ENCODE results near the gene QRSL1.
A peak's percentile ranks its signal among the peaks of the same experiment; 100 is the strongest.
"Not testable (repeated sequence)": the region's sequence is repeated elsewhere in the genome, so short reads cannot be mapped to it uniquely, and the experiment has no call there.

Gene QRSL1

GRCh38 chr6:106629103-106629858 lies at the start of gene QRSL1, which contains the start of gene RTN4IP1:
TSS of gene QRSL1 (plus strand) at chr6:106629578. CDS start at chr6:106629682, 104 bp downstream.
TSS of gene RTN4IP1 (minus strand) at chr6:106629498. CDS start at chr6:106629021, 477 bp downstream.
- DNase-seq (ENCODE audit: low spot score): peak; percentile 99

DNA sequence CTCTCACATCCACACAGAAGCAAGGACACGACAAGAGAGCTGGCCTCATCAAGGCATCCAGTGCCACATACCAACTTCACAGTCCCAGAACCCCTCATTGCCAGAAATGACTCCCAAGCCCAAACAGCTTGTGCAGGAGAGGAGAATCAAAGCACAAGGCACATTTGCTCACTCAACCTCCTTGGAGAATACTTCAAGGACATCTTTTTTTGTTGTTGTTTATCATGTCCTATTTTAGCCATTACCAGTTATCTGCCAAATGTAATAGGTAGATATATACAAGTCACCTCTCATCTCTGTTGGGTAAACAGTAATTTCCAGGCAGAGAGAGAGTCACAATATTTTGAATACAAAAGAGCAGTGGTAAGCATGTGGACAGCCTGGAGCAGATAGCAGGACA lies 47.9 kb upstream of the QRSL1 start:
- DNase-seq (ENCODE audit: low spot score): no peak

DNA sequence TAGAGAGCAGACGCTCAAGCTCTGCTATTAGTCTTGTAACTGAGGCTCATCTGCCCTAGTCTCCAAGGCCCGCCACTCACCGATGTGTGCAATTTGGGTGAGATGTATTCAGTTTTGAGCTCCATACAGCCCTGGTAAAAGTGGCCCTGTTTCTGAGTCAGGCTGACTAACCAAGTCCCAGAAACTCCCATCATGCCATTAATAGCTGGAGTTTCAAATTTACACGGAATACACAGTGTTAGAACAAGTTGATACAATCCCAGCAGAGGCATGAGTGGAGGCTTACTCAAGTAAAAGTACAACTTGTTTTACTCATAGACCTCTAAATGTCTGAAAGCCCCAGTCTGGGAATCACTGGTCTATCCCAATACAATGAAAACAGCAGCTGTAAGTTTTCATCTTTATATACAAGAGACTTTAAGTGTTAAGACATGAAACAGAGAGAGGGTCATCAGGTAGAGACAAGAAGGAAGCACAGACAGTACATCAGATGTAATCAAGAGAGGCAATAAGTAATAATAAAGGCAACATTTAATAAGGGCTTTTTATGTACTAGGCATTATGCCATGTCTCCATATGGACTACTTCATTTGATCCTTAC lies 42.5 kb upstream of the QRSL1 start:
- DNase-seq (ENCODE audit: low spot score): no peak

DNA sequence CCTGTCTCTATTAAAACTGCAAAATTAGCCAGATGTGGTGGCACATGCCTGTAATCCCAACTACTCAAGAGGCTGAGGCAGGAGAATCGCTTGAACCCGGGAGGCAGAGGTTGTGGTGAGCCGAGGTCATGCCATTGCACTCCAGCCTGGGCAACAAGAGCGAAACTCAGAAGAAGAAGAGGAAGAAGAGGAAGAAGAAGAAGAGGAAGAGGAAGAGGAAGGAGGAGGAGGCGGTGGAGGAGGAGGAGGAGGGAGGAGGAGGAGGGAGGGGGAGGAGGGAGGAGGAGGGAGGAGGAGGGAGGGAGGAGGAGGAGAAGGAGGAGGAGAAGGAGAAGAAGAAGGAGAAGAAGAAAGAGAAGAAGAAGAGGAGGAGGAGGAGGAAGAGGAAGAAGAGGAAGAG lies 40.4 kb upstream of the QRSL1 start:
- DNase-seq (ENCODE audit: low spot score): not testable (repeated sequence)

DNA sequence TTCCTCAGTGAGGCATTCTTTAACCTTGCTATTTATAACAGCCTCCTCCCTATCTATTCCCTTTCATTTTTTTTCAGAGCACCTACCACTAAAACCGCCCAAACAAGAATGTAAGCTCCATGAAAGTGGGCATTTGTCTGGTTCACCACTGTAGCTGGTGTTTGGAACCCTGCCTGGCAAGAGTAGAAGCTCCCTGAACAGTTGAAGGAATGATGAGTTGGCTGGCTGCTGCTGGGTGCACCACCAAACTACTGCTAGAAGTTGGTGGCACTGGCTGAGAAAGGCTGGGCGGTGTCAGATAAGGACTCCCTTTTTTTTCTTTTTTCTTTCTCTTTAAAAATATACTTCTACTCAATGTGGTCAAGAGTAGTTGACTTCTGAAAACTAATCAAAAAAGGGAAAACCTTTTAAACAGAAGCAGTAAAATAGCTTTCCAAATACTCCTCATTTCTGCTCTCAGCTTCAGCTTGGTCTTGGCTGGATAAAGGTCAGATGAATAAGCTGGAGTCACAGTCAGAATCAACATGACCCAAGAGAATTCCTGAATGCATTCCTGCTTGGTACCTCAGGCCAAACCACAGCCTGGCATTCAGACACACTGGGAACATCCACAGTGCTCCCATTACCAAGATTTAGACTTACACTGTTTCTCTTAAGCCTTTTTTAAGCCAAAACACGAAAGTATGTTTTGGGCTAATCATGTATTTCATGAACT lies 38.1 kb upstream of the QRSL1 start:
- DNase-seq (ENCODE audit: low spot score): no peak

- DNase-seq (ENCODE audit: low spot score): no peak
Observed at GRCh38 chr6:106599440-106599839, 29.9 kb upstream of the QRSL1 start.

DNA sequence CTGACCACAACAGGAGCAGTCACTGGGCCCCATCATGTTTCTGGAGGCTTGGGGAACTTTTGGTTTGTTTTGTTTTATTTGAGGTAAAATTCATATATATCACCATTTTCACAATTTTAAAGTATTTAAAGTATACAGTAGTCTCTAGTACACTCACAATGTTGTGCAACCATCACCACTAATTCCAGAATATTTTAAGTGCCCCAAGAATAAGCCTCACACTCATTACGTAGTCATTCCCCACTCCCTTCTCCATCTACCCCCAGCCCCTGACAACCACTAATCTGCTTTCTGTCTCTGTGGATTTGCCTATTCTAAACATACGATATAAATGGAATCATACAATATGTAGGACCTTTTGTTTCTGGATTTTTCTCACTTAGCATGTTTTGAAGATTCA lies 29.0 kb upstream of the QRSL1 start:
- DNase-seq (ENCODE audit: low spot score): no peak

DNA sequence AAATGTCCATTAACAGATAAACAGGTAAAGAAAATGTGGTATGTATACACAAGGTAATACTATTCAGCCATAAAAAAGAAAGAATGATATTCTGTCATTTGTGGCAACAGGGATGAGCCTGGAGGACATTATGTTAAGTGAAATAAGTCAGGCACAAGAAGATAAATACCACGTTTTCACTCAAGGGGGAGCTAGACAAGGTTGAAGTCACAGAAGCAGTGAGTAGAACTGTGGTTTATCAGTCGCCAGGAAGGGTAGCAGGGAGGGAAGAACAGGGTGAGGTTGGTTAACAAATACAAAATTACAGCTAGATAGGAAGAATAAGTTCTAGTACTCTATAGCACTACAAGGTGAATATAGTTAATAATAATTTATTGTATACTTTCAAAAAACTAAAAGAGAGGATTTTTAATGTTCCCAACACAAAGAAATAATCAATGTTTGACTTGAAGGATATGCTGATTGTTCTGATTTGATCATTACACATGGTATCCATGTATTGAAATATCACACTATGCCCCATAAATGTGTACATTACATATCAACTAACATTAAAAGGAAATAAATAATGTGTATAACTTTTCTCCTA lies 21.2 kb upstream of the QRSL1 start:
- DNase-seq (ENCODE audit: low spot score): peak; percentile 60

GRCh38 chr6:106609699-106610098 lies 19.7 kb upstream of the QRSL1 start:
- DNase-seq (ENCODE audit: low spot score): peak; percentile 50

DNA sequence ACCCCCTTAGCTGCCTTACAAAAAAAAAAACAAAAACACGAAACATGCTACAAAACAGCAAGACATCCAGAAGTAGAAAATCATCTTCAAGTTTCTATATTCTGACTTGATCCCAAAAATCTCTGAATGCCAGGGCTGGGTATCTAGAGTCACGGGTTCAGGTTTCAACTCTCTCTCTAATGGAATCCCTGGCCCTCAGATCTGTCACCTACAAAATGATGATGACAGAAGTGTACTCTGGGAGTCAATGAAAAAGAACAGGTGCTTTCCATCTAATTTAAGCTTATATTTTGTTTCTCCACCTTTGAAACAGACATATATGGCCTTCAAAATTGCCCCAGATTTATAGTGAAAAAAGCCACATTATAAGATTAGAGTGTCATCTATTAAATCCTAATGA lies 18.3 kb upstream of the QRSL1 start:
- no peak for DNase-seq (ENCODE audit: low spot score)

DNA sequence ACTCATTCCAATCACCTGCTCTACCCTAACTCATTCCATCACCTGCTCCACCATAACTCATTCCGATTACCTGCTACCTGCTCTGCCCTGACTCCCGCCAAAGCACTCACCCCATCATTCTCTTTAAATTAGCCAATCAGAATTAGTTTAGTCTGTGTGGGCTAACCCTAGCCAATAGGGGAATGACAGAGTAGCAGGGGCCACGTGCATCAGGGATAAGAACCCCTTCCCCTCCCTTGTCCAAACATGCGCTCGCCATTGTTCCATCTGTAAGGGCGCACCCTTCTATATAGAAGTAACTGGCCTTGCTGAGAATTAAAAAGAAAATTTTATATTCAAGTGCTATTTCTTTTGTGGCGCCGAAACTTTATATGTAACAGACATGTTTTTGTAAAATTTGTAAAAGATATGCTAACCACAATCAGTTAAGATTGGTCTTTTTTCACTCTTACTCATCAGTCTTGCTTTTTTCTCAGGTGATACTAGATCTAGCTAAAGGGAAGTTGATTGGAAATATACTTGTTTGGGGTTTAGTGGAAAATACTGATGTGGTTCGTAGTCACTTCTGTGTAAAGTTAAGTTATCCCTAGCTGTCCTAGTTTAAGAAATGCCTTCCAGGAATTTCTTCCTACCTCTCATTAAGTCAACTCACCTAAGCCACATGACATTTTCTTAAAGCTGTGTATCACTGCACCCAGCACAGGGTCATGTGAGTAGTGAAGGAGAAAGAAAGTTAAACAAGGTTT lies 16.5 kb upstream of the QRSL1 start:
- DNase-seq (ENCODE audit: low spot score): no peak

- DNase-seq (ENCODE audit: low spot score): no peak
Observed at GRCh38 chr6:106613590-106613989, 15.8 kb upstream of the QRSL1 start.

DNA sequence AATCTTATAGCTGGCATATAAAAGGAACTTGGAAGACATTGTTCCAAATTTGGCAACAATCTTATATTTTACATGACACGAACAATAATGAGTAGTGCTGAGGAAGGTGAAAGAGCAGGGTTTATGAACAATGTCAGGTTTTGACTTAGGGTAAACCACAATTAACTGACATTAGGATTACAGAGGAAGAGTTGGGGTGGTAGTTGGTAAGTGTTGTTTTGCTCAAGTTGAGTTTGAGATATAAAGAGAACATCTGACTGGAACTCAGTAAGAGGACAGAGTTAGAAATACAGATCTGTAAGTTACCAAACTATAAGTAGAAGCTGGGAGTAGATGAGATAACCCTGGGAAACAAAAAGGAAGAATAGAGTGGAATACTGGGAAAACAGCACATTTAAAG lies 15.2 kb upstream of the QRSL1 start:
- no peak for DNase-seq (ENCODE audit: low spot score)

DNA sequence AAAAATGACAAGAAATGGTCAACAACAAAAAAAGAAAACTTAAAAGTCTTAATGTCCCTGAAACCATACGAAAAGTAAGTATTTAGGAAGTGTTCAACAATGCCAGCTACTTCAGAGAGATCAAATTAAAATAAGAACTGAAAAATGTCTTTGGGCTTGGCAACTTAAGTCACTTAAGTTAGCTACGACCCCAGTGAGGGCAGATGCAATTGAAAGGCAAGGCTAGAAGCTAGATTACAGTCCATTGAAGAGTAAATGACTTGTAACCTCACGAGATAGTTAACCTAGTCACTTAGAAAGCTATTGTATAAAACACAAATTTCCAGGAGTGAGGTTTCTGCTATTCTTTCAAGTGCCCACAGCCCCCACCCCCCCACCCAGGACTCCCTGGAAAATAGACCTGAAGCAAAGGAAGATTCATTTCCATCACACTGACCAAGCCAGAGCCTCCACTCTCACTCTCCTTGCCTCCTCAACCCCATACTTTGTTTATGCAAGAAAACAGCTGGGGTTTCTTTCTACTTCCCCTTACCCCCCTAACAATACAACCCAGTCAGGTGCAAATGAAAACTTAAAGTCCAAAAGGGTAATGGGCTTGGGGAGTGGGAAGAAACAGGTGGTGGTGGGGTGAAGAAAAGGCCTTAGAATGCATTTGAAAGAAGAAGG lies 14.7 kb upstream of the QRSL1 start:
- DNase-seq (ENCODE audit: low spot score): peak; percentile 11

DNA sequence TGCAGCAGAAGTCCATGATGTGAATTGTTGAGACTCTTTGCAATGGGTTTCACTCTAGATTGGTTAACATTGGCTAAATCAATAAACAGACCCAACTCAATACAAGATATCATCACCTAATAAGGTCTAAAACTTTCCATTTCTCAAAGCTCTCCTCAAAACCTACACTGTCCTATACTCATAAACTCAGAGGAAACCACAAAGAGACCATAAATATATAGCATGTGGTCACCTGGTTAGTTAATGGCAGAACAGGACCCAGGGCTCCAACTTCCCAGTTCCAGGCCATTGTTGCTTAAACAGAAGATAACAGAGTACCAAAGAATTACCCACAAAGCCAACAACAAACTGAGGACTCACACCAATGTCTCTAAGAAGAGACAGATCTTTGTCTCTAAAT lies 12.1 kb upstream of the QRSL1 start:
- no peak for DNase-seq (ENCODE audit: low spot score)

GRCh38 chr6:106617857-106618256 lies 11.5 kb upstream of the QRSL1 start:
- DNase-seq (ENCODE audit: low spot score): no peak

GRCh38 chr6:106618324-106618723 lies 11.1 kb upstream of the QRSL1 start:
- no peak for DNase-seq (ENCODE audit: low spot score)

DNA sequence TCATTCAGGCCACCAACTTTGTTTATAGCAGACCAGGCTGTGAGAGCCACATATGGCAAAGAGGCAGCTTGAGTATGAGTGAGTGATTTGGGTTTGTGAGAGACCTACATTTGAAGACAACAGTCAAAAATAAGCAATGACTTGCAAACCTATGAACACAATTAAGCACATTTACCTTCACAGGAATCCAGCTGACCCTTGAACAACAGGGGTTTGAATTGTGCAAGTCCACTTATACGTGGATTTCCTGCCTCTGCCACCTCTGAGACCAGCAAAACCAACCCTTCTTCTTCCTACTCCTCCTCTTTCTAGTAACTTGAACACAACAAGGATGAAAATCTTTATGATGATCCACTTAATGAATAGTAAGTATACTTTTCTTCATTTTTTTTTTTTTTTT lies 10.2 kb upstream of the QRSL1 start:
- no peak for DNase-seq (ENCODE audit: low spot score)

GRCh38 chr6:106620931-106621672 lies 8.3 kb upstream of the QRSL1 start:
- no peak for DNase-seq (ENCODE audit: low spot score)

- no peak for DNase-seq (ENCODE audit: low spot score)
Observed at GRCh38 chr6:106622412-106622811, 7.0 kb upstream of the QRSL1 start.

DNA sequence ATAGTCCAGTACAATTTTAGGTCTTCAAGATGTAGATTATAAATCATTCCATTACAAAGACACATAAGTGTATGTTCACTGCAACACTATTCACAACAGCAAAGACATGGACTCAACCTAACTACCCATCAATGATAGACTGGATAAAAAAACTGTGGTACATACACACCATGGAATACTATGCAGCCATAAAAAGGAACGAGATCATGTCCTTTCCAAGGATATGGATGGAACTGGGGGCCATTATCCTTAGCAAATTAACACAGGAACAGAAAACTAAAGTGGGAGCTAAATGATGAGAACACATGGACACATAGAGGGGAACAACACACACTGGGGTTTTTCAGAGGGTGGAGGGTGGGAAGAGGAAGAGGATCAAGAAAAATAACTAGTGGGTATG lies 6.3 kb upstream of the QRSL1 start:
- DNase-seq (ENCODE audit: low spot score): no peak

All from germinal center (tissue), 1 donor.